ENCODE measurements around the gene MAPKAPK5. TPM values are rescaled to one million over a fixed set of nuclear protein-coding genes. Genes with fewer than 3 reads are reported as not detected.

Gene MAPKAPK5
- total RNA-seq, 1 experiment from 2014 or later: 85.7 TPM

GRCh38 chr12:111868676-111869588, 26.9 kb downstream of the MAPKAPK5 start:
- peaks cover 38 to 70% (median 53%) of the 10 kb centered on the region in 3 experiments; a peak in 6 of 7 replicates for H3K36me3 Mint-ChIP-seq (ENCODE audit: insufficient read depth in 1 of 3, low read depth in 3 of 3)
- H3K4me3 Mint-ChIP-seq: peak overlapping the region; percentile 4 to 69; a peak in 3 of 5 replicates

More at GRCh38 chr12:111868676-111869588, 26.9 kb downstream of the MAPKAPK5 start:
- no peak overlapping the region for H2BK120ac ChIP-seq (ENCODE audit: low read depth, low read length, poor library complexity, severe bottlenecking)
- DNase-seq: peak; percentile 68
- H3K9ac ChIP-seq (ENCODE audit: extremely low read depth, insufficient read length, low read length): no peak overlapping the region
- no CpG with 5 or more reads among the region's 2 CpGs for WGBS (ENCODE audit: extremely low coverage, insufficient read length, low lambda C conversion rate)
- no peaks in the 10 kb centered on the region for H3K9me3 ChIP-seq (ENCODE audit: control insufficient read depth, low read depth, low read length)
- no peak overlapping the region for H2BK12ac ChIP-seq (ENCODE audit: insufficient read length, low read depth, low read length)
- H2AK5ac ChIP-seq (ENCODE audit: insufficient read length, low read length): no peak overlapping the region
- H3K9me3 Mint-ChIP-seq: peaks cover 0 to 3% of the 10 kb centered on the region in 2 experiments; a peak in 1 of 5 replicates
- H3K4me1 Mint-ChIP-seq: peaks cover 44 to 53% of the 10 kb centered on the region in 2 experiments
- TF ChIP-seq CTCF (conservative IDR thresholded peaks at IDR 0.05): no peak
- no peaks in the 10 kb centered on the region for H3K27me3 Mint-ChIP-seq (ENCODE audit: low read depth)
- H2BK5ac ChIP-seq (ENCODE audit: insufficient read length, low read length): no peak overlapping the region
- no peak overlapping the region for H3K18ac ChIP-seq (ENCODE audit: insufficient read length, low read depth, low read length)
- H3K14ac ChIP-seq (ENCODE audit: insufficient read depth, low read length): no peak overlapping the region
- H3K4ac ChIP-seq (ENCODE audit: low read depth, low read length): no peak overlapping the region
- no peak overlapping the region for H4K91ac ChIP-seq (ENCODE audit: insufficient read length, low read depth, low read length)
- no peaks in the 10 kb centered on the region for H3K23me2 ChIP-seq (ENCODE audit: insufficient read length, low read depth, low read length, poor library complexity, severe bottlenecking)
- H3T11ph ChIP-seq (ENCODE audit: low read length): no peak overlapping the region
- H3K27ac ChIP-seq (ENCODE audit: insufficient read length, low read depth, low read length): peak overlapping the region; percentile 48
- no peaks in the 10 kb centered on the region for H4K20me1 ChIP-seq (ENCODE audit: control insufficient read depth, insufficient read depth, insufficient read length)
- H4K8ac ChIP-seq (replicated peaks; ENCODE audit: insufficient read length, low read depth, low read length): no peak overlapping the region
- no peak overlapping the region for H2AFZ ChIP-seq (ENCODE audit: low read length)
- H2BK20ac ChIP-seq (ENCODE audit: low read depth, low read length, poor library complexity, severe bottlenecking): no peak overlapping the region
- H3K4me2 ChIP-seq (ENCODE audit: insufficient read depth, insufficient read length, low read length): peak overlapping the region; percentile 11
- H3K56ac ChIP-seq (ENCODE audit: insufficient read length, low read depth, low read length): no peak overlapping the region
- H4K5ac ChIP-seq (ENCODE audit: insufficient read length, low read depth, low read length): no peak overlapping the region
- no peaks in the 10 kb centered on the region for H3K79me1 ChIP-seq (ENCODE audit: insufficient read depth, low read depth, low read length, poor library complexity, severe bottlenecking)
- no peaks in the 10 kb centered on the region for H3K27me3 ChIP-seq (ENCODE audit: insufficient read depth, low read length)
- H3K27ac Mint-ChIP-seq: peak overlapping the region; percentile 94 to 100 (median 95); a peak in 6 of 7 replicates
- peaks cover 9% of the 10 kb centered on the region for H3K4me1 ChIP-seq (ENCODE audit: insufficient read depth, low read length)
- no peaks in the 10 kb centered on the region; the same call in 1 of the 2 replicates for H3K79me2 ChIP-seq (ENCODE audit: insufficient read depth, low read length)
- H3K23ac ChIP-seq (ENCODE audit: insufficient read length, low read depth, low read length): no peak overlapping the region
- H2BK15ac ChIP-seq (ENCODE audit: low read depth, low read length): no peak overlapping the region

All from H9 (cell line).